Measurements from ENCODE around the gene SPRR2E. TPM values are rescaled to one million over a fixed set of nuclear protein-coding genes. Genes with fewer than 3 reads are reported as not detected.

Gene SPRR2E
- total RNA-seq, 1 donor from 2014 or later: not detected

GRCh38 chr1:153049211-153049610 lies 45.1 kb downstream of the SPRR2E start:
- no peak for TF ChIP-seq CTCF (IDR thresholded peaks at IDR 0.05; ENCODE audit: partially characterized antibody, unreplicated experiment)
- Mint-ChIP-seq H3K27me3 (ENCODE audit: unreplicated experiment) (no peaks in the 10 kb centered on the region), H3K36me3 (ENCODE audit: unreplicated experiment) (no peaks in the 10 kb centered on the region), H3K27ac (ENCODE audit: unreplicated experiment) (no peak overlapping the region), H3K9me3 (ENCODE audit: unreplicated experiment) (peaks cover 3% of the 10 kb centered on the region), H3K4me1 (ENCODE audit: low read depth, unreplicated experiment) (no peaks in the 10 kb centered on the region), H3K4me3 (ENCODE audit: unreplicated experiment) (no peak overlapping the region)
- no peak for DNase-seq

Other genes with a start within 250 kb of the SPRR2E start
- gene LCE7A, start 234.5 kb downstream of the SPRR2E start, total RNA-seq (ENCODE audit: unreplicated experiment): not detected
- gene SMCP, start 216.2 kb downstream of the SPRR2E start, total RNA-seq (ENCODE audit: unreplicated experiment): not detected
- gene IVL, start 186.0 kb downstream of the SPRR2E start, total RNA-seq (ENCODE audit: unreplicated experiment): not detected
- gene SPRR5, start 147.3 kb downstream of the SPRR2E start, total RNA-seq (ENCODE audit: unreplicated experiment): not detected
- gene SPRR4, start 123.9 kb downstream of the SPRR2E start, total RNA-seq (ENCODE audit: unreplicated experiment): not detected
- gene SPRR1A, start 110.4 kb downstream of the SPRR2E start, total RNA-seq (ENCODE audit: unreplicated experiment): not detected
- gene SPRR3, start 92.8 kb downstream of the SPRR2E start, total RNA-seq (ENCODE audit: unreplicated experiment): not detected
- gene SPRR1B, start 63.3 kb downstream of the SPRR2E start, total RNA-seq (ENCODE audit: unreplicated experiment): not detected
- not detected for gene SPRR2D, start 53.4 kb downstream of the SPRR2E start, total RNA-seq (ENCODE audit: unreplicated experiment)
- not detected for gene SPRR2A, start 37.0 kb downstream of the SPRR2E start, total RNA-seq (ENCODE audit: unreplicated experiment)
- gene SPRR2B, start 22.9 kb downstream of the SPRR2E start, total RNA-seq (ENCODE audit: unreplicated experiment): not detected
- gene SPRR2F, start 19.0 kb upstream of the SPRR2E start, total RNA-seq (ENCODE audit: unreplicated experiment): not detected
- not detected for gene SPRR2G, start 56.4 kb upstream of the SPRR2E start, total RNA-seq (ENCODE audit: unreplicated experiment)
- not detected for gene LELP1, start 108.9 kb upstream of the SPRR2E start, total RNA-seq (ENCODE audit: unreplicated experiment)
- not detected for gene PRR9, start 123.1 kb upstream of the SPRR2E start, total RNA-seq (ENCODE audit: unreplicated experiment)
- not detected for gene LORICRIN, start 165.2 kb upstream of the SPRR2E start, total RNA-seq (ENCODE audit: unreplicated experiment)
- gene PGLYRP3, start 218.4 kb upstream of the SPRR2E start, total RNA-seq (ENCODE audit: unreplicated experiment): not detected